ENCODE results near the gene RTL1. TPM values are rescaled to one million over a fixed set of nuclear protein-coding genes. Genes with fewer than 3 reads are reported as not detected.

Gene RTL1
- total and polyA plus RNA-seq, 7 donors: not detected

DNA sequence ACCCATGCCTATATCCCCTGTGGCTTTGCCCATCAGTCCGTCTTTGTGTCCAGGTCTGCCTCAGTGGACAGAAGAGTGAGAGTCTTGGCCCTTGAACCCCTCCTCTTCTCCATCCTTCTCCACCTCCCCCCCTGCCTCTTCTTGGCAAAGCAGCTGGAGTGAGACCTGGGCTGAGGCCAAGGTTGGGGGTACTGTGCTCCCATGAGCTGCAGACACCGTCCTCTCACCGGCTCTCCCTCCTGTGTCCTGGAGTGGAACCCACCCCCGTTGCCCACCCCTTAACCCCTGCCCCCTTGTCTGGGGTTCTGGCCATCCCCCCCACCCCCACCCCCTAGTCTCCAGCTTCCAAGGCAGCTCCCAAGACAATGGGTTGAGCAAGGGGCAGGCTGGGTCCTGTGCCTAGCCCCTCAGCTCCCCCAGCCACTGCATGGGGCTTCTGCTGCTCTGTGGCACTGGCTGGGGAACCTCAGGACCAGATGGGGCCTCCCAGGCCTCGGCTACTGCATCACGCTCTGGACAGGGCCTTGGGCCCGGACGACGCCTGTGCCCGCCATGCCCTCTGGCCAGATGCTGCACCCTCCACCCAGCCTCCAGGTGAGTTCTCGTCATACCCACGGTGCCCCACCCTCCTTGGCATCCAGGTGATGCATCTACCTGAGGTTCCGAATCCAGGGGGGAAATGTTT, 35.7 kb downstream of the RTL1 start:
- TF ChIP-seq POLR2A (IDR thresholded peaks at IDR 0.05) (no peak), EP300 (IDR thresholded peaks at IDR 0.05) (no peak)
- TF ChIP-seq, protein P1, sequence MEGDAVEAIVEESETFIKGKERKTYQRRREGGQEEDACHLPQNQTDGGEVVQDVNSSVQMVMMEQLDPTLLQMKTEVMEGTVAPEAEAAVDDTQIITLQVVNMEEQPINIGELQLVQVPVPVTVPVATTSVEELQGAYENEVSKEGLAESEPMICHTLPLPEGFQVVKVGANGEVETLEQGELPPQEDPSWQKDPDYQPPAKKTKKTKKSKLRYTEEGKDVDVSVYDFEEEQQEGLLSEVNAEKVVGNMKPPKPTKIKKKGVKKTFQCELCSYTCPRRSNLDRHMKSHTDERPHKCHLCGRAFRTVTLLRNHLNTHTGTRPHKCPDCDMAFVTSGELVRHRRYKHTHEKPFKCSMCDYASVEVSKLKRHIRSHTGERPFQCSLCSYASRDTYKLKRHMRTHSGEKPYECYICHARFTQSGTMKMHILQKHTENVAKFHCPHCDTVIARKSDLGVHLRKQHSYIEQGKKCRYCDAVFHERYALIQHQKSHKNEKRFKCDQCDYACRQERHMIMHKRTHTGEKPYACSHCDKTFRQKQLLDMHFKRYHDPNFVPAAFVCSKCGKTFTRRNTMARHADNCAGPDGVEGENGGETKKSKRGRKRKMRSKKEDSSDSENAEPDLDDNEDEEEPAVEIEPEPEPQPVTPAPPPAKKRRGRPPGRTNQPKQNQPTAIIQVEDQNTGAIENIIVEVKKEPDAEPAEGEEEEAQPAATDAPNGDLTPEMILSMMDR (IDR thresholded peaks at IDR 0.05): no peak
- DNase-seq: peak; percentile 52
- H3K4me3 ChIP-seq: no peak overlapping the region
- no peaks in the 10 kb centered on the region for H3K9me3 ChIP-seq
- H3K36me3 ChIP-seq: no peaks in the 10 kb centered on the region
- peaks cover 0 to 4% (median 0%) of the 10 kb centered on the region in 3 donors for H3K27me3 ChIP-seq
- intact Hi-C loops (cut with DNase I): no loop called here
- H3K4me1 ChIP-seq: no peaks in the 10 kb centered on the region
- WGBS, 2 donors: 74 to 88% methylated on average over 13 of the region's 13 CpGs
- H3K27ac ChIP-seq: no peak overlapping the region

DNA sequence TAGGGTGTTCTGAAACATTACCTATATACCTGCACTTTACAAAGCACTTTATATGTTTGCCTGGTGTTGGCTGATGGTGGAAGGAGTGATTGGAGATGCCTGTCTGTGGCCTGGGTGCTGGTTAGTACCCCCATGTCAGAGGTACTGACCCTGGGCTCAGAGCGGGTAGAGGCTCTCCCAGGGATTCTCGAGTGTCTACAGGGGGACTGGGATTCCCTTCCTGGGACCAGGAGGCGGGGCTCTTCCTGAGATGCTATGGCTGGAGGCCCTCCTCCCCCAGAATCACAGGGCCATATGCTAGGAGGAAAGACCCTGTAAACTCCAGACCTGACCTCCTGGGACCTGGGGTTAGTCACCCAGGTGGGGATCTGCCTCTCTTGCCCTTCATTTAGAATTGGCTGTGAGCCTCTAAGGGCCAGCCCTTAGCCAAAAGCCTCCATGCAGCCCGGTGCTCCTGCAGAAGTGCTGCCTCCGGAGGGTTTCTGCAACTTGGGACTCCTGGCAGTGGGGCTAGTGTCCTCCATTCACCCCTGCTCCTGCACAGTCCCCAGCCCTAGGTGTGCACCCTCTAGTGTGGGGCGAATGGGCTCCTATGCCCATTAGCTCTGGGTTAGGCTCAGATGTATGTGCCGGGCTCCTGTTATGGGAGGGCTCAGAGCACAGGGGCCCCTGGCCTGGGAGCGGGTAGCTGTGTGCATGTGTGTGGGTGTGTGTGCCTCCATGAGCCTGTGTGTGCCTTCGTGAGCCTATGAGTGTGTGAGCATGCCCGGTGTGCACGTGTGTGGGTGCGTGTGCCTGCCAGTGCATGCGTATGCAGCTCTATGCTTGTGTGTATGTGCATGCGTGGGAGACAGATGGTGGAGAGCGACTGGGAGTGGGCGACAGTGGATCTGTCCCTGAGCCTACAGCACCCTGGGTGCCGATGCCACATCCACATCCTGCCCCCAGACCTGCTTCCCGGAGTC, 36.6 kb downstream of the RTL1 start:
- Histone ChIP-seq H3K4me3 (no peak overlapping the region), H3K27ac (no peak overlapping the region), H3K4me1 (no peaks in the 10 kb centered on the region), H3K36me3 (no peaks in the 10 kb centered on the region), H3K9me3 (no peaks in the 10 kb centered on the region), H3K27me3 (peaks cover 0 to 4% (median 0%) of the 10 kb centered on the region in 3 donors)
- TF ChIP-seq EP300 (IDR thresholded peaks at IDR 0.05) (no peak), POLR2A (IDR thresholded peaks at IDR 0.05) (no peak), POLR2AphosphoS5 (IDR thresholded peaks at IDR 0.05) (no peak)
- TF ChIP-seq, protein P1 (IDR thresholded peaks at IDR 0.05): no peak
- 87% methylated on average over 18 of the region's 18 CpGs for WGBS, 2 donors
- peak; percentile 45 for DNase-seq
- intact Hi-C loops (cut with DNase I): no loop called here

DNA sequence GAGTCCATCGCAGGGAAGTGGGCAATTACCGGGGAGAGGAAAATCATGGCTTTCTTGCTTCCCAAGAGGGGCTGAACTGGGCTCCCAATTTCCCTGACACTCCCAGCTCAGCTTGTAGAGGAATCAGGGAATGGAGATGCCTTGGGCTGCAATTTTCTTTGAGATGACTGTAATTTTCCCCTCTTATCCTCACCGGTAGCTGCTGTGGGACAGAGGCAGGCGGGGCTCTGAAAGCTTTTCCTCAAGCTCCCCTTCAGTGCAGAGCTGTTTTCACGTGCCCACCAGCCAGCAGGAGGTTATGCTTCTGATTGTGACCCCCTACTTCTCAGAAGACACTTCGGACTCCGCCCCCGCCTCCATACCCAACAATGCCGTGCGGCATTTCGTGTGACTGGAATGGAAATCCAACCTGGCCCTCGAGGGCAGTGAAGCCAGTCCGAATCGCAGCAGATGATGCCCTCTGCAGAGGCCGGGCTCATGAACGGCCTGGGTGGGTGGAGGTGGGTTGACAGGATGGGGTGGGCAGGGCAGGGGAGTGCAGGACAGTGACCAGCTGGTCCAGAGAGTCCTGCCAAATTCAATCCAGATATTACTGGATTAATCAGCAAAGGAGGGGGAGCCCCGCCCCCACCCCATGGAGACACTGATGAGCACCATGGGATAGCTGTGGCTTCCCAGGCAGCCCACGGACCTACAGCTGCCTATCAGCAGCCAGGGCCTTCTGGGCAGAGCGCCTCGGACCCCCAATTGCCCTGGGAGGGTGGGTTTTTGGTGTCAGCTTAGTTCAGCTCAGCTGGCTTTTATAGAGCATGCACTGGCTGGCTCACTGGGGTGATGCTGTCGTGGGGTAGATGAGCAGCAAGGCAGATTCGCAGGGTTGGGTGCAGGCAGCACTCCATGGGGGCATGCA, 37.6 kb downstream of the RTL1 start:
- peak; percentile 49 for DNase-seq
- WGBS, 2 donors: 87% methylated on average over 22 of the region's 22 CpGs
- no peak overlapping the region for H3K4me3 ChIP-seq
- TF ChIP-seq EP300 (IDR thresholded peaks at IDR 0.05) (no peak), POLR2A (IDR thresholded peaks at IDR 0.05) (no peak), POLR2AphosphoS5 (IDR thresholded peaks at IDR 0.05) (no peak)
- TF ChIP-seq, protein P1 (IDR thresholded peaks at IDR 0.05): no peak
- no peaks in the 10 kb centered on the region for H3K4me1 ChIP-seq
- peaks cover 0 to 8% (median 0%) of the 10 kb centered on the region in 3 donors for H3K27me3 ChIP-seq
- intact Hi-C loops (cut with DNase I): no loop called here
- no peaks in the 10 kb centered on the region for H3K36me3 ChIP-seq
- H3K9me3 ChIP-seq: no peaks in the 10 kb centered on the region
- no peak overlapping the region for H3K27ac ChIP-seq

DNA sequence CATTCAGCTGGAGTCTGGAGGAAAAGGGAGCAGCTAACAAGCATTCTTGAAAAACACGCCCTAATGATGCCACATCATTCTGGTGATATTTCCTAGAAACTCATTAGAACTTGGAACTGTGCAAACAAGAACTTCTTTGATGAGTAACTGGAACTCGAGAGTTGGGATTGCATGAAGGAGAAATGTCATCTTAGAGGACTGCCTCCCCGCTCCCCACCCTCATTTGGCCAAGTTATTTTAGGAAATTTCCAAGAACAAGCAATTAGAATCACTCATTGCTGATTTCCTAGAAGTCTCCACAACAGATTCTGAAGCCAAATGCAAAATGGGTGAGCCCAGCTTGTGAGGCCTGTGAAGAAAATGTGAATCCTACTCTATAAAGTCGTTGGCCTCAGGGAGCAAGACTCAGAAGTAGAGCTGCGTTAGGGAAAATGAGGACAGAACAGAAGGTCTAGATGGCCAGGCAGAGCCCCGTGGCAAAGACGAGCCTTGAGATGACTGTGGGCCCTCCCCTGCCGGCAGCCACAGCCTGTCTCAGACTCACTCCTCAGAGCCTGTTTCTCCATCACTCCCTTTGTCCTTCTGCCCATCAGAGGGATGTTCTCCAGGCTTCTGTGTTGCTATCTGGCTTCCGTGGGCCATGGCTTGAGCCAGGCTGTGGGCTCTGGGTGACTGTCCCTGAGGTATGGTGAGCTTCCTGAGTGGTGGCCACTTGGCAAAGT, 38.4 kb downstream of the RTL1 start:
- Histone ChIP-seq H3K9me3 (no peaks in the 10 kb centered on the region), H3K4me3 (no peak overlapping the region), H3K27ac (no peak overlapping the region), H3K27me3 (peaks cover 0 to 14% (median 0%) of the 10 kb centered on the region in 3 donors), H3K4me1 (no peaks in the 10 kb centered on the region), H3K36me3 (no peaks in the 10 kb centered on the region)
- peak; percentile 33 for DNase-seq
- WGBS, 2 donors: 74 to 80% methylated on average over 9 of the region's 9 CpGs
- TF ChIP-seq, protein P1 (IDR thresholded peaks at IDR 0.05): no peak
- no peak for TF ChIP-seq EP300 (IDR thresholded peaks at IDR 0.05)
- TF ChIP-seq POLR2AphosphoS5 (IDR thresholded peaks at IDR 0.05): no peak
- TF ChIP-seq POLR2A (IDR thresholded peaks at IDR 0.05): no peak
- intact Hi-C loops (cut with DNase I): no loop called here
